ENCODE data around the gene ISG15. TPM values are rescaled to one million over a fixed set of nuclear protein-coding genes. Genes with fewer than 3 reads are reported as not detected.
A peak's percentile ranks its signal among the peaks of the same experiment; 100 is the strongest.
"Not testable (repeated sequence)": the region's sequence is repeated elsewhere in the genome, so short reads cannot be mapped to it uniquely, and the experiment has no call there.

Gene ISG15
- total RNA-seq, 5 donors from 2014 or later (not counting 1 experiment from before 2014, with no cell fraction given), result 29.1 to 69.8 (median 48.5) TPM

GRCh38 chr1:1005774-1006304, 7.5 kb upstream of the ISG15 start:
- no peaks in the 10 kb centered on the region for H3K9me3 Mint-ChIP-seq
- H3K4me1 ChIP-seq (ENCODE audit: control insufficient read depth in 1 of 2, extremely low read depth in 1 of 2, insufficient read depth in 2 of 2, low read length in 2 of 2), result peaks cover 4 to 27% of the 10 kb centered on the region in 2 experiments
- ATAC-seq (replicated peaks in 1 of 4), result no peak
- H3K27me3 ChIP-seq (replicated peaks in 1 of 2; ENCODE audit: control insufficient read depth in 2 of 2, extremely low read depth in 1 of 2, insufficient read depth in 2 of 2, low read length in 1 of 2), result peaks cover 2 to 62% of the 10 kb centered on the region in 2 experiments
- no peak overlapping the region for H3K27ac ChIP-seq (ENCODE audit: low read length)
- no peaks in the 10 kb centered on the region for H3K9me3 ChIP-seq
- DNase-seq, result no peak
- ChIA-PET CTCF (no interaction called here), POLR2A (no interaction called here)
- no peak overlapping the region for H3K4me3 ChIP-seq (ENCODE audit: control insufficient read depth in 1 of 2, extremely low read depth in 1 of 2, low read length in 1 of 2)
- no peaks in the 10 kb centered on the region for H3K36me3 Mint-ChIP-seq
- no peak overlapping the region for H3K27ac Mint-ChIP-seq
- 93% methylated on average over 21 of the region's 23 CpGs for WGBS (ENCODE audit: insufficient coverage)
- no peak overlapping the region for H3K4me3 Mint-ChIP-seq
- peaks cover 10 to 17% (median 13%) of the 10 kb centered on the region in 3 donors for H3K4me1 Mint-ChIP-seq
- H3K36me3 ChIP-seq (ENCODE audit: control insufficient read depth in 2 of 2, extremely low read depth in 1 of 2, insufficient read depth in 1 of 2, low read length in 1 of 2), result no peaks in the 10 kb centered on the region
- peaks cover 7 to 37% of the 10 kb centered on the region in 2 donors for H3K27me3 Mint-ChIP-seq

- no peak overlapping the region for H3K4me3 ChIP-seq (ENCODE audit: control insufficient read depth in 1 of 2, extremely low read depth in 1 of 2, low read length in 1 of 2)
- ChIA-PET CTCF (no interaction called here), POLR2A (interaction anchor here in 1 of 2 donors (1.0 kb wide), 1 partner anchor 12 kb away, joined by 3 read pairs; no protein-coding TSS in a partner anchor)
- no peak for ATAC-seq (replicated peaks in 1 of 4)
- no peaks in the 10 kb centered on the region for H3K9me3 ChIP-seq
- no peak overlapping the region for H3K27ac ChIP-seq (ENCODE audit: low read length)
- Mint-ChIP-seq H3K27me3 (peaks cover 7 to 37% of the 10 kb centered on the region in 2 donors), H3K4me1 (peaks cover 11 to 16% (median 11%) of the 10 kb centered on the region in 3 donors), H3K4me3 (no peak overlapping the region), H3K36me3 (no peaks in the 10 kb centered on the region), H3K27ac (no peak overlapping the region), H3K9me3 (no peaks in the 10 kb centered on the region)
- H3K27me3 ChIP-seq (replicated peaks in 1 of 2; ENCODE audit: control insufficient read depth in 2 of 2, extremely low read depth in 1 of 2, insufficient read depth in 2 of 2, low read length in 1 of 2), result peaks cover 2 to 59% of the 10 kb centered on the region in 2 experiments
- WGBS (ENCODE audit: insufficient coverage), result 91% methylated on average over 37 of the region's 37 CpGs
- peaks cover 0 to 20% of the 10 kb centered on the region in 2 experiments for H3K4me1 ChIP-seq (ENCODE audit: control insufficient read depth in 1 of 2, extremely low read depth in 1 of 2, insufficient read depth in 2 of 2, low read length in 2 of 2)
- no peaks in the 10 kb centered on the region for H3K36me3 ChIP-seq (ENCODE audit: control insufficient read depth in 2 of 2, extremely low read depth in 1 of 2, insufficient read depth in 1 of 2, low read length in 1 of 2)
- peak in 1 of 35 experiments; percentile 3 for DNase-seq
Observed at GRCh38 chr1:1006305-1007159, 6.8 kb upstream of the ISG15 start.

GRCh38 chr1:1010131-1010530, 3.2 kb upstream of the ISG15 start:
- DNase-seq; H3K4me3 Mint-ChIP-seq; H3K9me3 Mint-ChIP-seq; CTCF ChIA-PET; ATAC-seq (replicated peaks in 1 of 4); H3K36me3 Mint-ChIP-seq; H3K4me3 ChIP-seq (ENCODE audit: control insufficient read depth in 1 of 2, extremely low read depth in 1 of 2, low read length in 1 of 2); H3K27ac Mint-ChIP-seq; H3K9me3 ChIP-seq; POLR2A ChIA-PET; H3K36me3 ChIP-seq (ENCODE audit: control insufficient read depth in 2 of 2, extremely low read depth in 1 of 2, insufficient read depth in 1 of 2, low read length in 1 of 2); H3K27ac ChIP-seq (ENCODE audit: low read length): not testable (repeated sequence)
- Histone ChIP-seq H3K4me1 (ENCODE audit: control insufficient read depth in 1 of 2, extremely low read depth in 1 of 2, insufficient read depth in 2 of 2, low read length in 2 of 2) (peaks cover 9 to 32% of the 10 kb centered on the region in 2 experiments), H3K27me3 (replicated peaks in 1 of 2; ENCODE audit: control insufficient read depth in 2 of 2, extremely low read depth in 1 of 2, insufficient read depth in 2 of 2, low read length in 1 of 2) (peaks cover 0 to 23% of the 10 kb centered on the region in 2 experiments)
- peaks cover 25 to 31% (median 30%) of the 10 kb centered on the region in 3 donors for H3K4me1 Mint-ChIP-seq
- WGBS (ENCODE audit: insufficient coverage), result 80% methylated on average over 4 of the region's 8 CpGs
- peaks cover 2 to 17% of the 10 kb centered on the region in 2 donors for H3K27me3 Mint-ChIP-seq

- no peak overlapping the region for H3K4me3 Mint-ChIP-seq
- no peaks in the 10 kb centered on the region for H3K9me3 ChIP-seq
- no peak for DNase-seq
- H3K4me1 Mint-ChIP-seq, result peaks cover 22 to 31% (median 28%) of the 10 kb centered on the region in 3 donors
- no peaks in the 10 kb centered on the region for H3K36me3 Mint-ChIP-seq
- CTCF ChIA-PET, result no interaction called here
- no peak for ATAC-seq (replicated peaks in 1 of 4)
- no peaks in the 10 kb centered on the region for H3K36me3 ChIP-seq (ENCODE audit: control insufficient read depth in 2 of 2, extremely low read depth in 1 of 2, insufficient read depth in 1 of 2, low read length in 1 of 2)
- H3K27ac Mint-ChIP-seq, result peak overlapping the region in 1 of 2 donors; percentile 57
- peaks cover 0 to 9% of the 10 kb centered on the region in 2 experiments for H3K27me3 ChIP-seq (replicated peaks in 1 of 2; ENCODE audit: control insufficient read depth in 2 of 2, extremely low read depth in 1 of 2, insufficient read depth in 2 of 2, low read length in 1 of 2)
- H3K27ac ChIP-seq (ENCODE audit: low read length), result no peak overlapping the region
- peaks cover 0 to 9% of the 10 kb centered on the region in 2 donors for H3K27me3 Mint-ChIP-seq
- no peaks in the 10 kb centered on the region for H3K9me3 Mint-ChIP-seq
- 69% methylated on average over 12 of the region's 14 CpGs for whole genome bisulfite sequencing (ENCODE audit: insufficient coverage)
- H3K4me3 ChIP-seq (ENCODE audit: control insufficient read depth in 1 of 2, extremely low read depth in 1 of 2, low read length in 1 of 2), result no peak overlapping the region
- POLR2A ChIA-PET, result no interaction called here
- H3K4me1 ChIP-seq (ENCODE audit: control insufficient read depth in 1 of 2, extremely low read depth in 1 of 2, insufficient read depth in 2 of 2, low read length in 2 of 2), result peaks cover 9 to 31% of the 10 kb centered on the region in 2 experiments
Observed at GRCh38 chr1:1011396-1011949, 1.8 kb upstream of the ISG15 start.

- ChIA-PET POLR2A (interaction anchor here in 1 of 2 donors (0.6 kb wide), 1 partner anchor 363 kb away, joined by 4 read pairs; the partner anchor contains the start of gene AURKAIP1), CTCF (interaction anchor here (0.6 to 1.0 kb wide), 4 partner anchors 9 to 46 kb away, joined by 4 to 5 read pairs (median 5); partner anchors contain the start of gene PLEKHN1 (in 1 of the 2))
- H3K9me3 Mint-ChIP-seq; H3K36me3 ChIP-seq (ENCODE audit: control insufficient read depth in 2 of 2, extremely low read depth in 1 of 2, insufficient read depth in 1 of 2, low read length in 1 of 2); H3K27me3 Mint-ChIP-seq; H3K9me3 ChIP-seq; H3K36me3 Mint-ChIP-seq; DNase-seq; H3K27me3 ChIP-seq (replicated peaks in 1 of 2; ENCODE audit: control insufficient read depth in 2 of 2, extremely low read depth in 1 of 2, insufficient read depth in 2 of 2, low read length in 1 of 2): not testable (repeated sequence)
- H3K27ac ChIP-seq (ENCODE audit: low read length), result peak overlapping the region; percentile 85
- peak; percentile 2 to 15 (median 5) for ATAC-seq (replicated peaks in 1 of 4)
- Mint-ChIP-seq H3K4me3 (peak overlapping the region; percentile 90 to 98 (median 91)), H3K4me1 (peaks cover 27 to 37% (median 34%) of the 10 kb centered on the region in 3 donors), H3K27ac (peak overlapping the region; percentile 97 to 98)
- peaks cover 9 to 35% of the 10 kb centered on the region in 2 experiments for H3K4me1 ChIP-seq (ENCODE audit: control insufficient read depth in 1 of 2, extremely low read depth in 1 of 2, insufficient read depth in 2 of 2, low read length in 2 of 2)
- peak overlapping the region; percentile 74 to 93 for H3K4me3 ChIP-seq (ENCODE audit: control insufficient read depth in 1 of 2, extremely low read depth in 1 of 2, low read length in 1 of 2)
- WGBS (ENCODE audit: insufficient coverage), result 90% methylated on average over 3 of the region's 13 CpGs
Observed at GRCh38 chr1:1012736-1013104, 577 bp upstream of the ISG15 start.

All from T-cell (primary cell).